ENCODE data around the gene EXOC3L4.
"Not testable (repeated sequence)": the region's sequence is repeated elsewhere in the genome, so short reads cannot be mapped to it uniquely, and the experiment has no call there.

EXOC3L4 gene

GRCh38 chr14:103105580-103106150, 11.1 kb downstream of the EXOC3L4 start:
- DNase-seq (ENCODE audit: low read depth), result no peak

GRCh38 chr14:103107455-103107854, 12.9 kb downstream of the EXOC3L4 start:
- DNase-seq (ENCODE audit: low read depth), result no peak

GRCh38 chr14:103107941-103108748, 13.6 kb downstream of the EXOC3L4 start:
- no peak for DNase-seq (ENCODE audit: low read depth)

- DNase-seq (ENCODE audit: low read depth), result no peak
These were observed 14.3 kb downstream of the EXOC3L4 start for GRCh38 chr14:103108749-103109207.

GRCh38 chr14:103109535-103110441, 15.3 kb downstream of the EXOC3L4 start:
- no peak for DNase-seq (ENCODE audit: low read depth)

- DNase-seq (ENCODE audit: low read depth), result no peak
These were observed 16.2 kb downstream of the EXOC3L4 start for GRCh38 chr14:103110681-103111231.

GRCh38 chr14:103111232-103111868, 16.8 kb downstream of the EXOC3L4 start:
- DNase-seq (ENCODE audit: low read depth), result no peak

- DNase-seq (ENCODE audit: low read depth), result no peak
These were observed 18.1 kb downstream of the EXOC3L4 start for GRCh38 chr14:103112400-103113243.

GRCh38 chr14:103113303-103113702, 18.8 kb downstream of the EXOC3L4 start:
- no peak for DNase-seq (ENCODE audit: low read depth)

- DNase-seq (ENCODE audit: low read depth), result no peak
These were observed 19.2 kb downstream of the EXOC3L4 start for GRCh38 chr14:103113774-103114173.

GRCh38 chr14:103115086-103115679, 20.7 kb downstream of the EXOC3L4 start:
- DNase-seq (ENCODE audit: low read depth), result not testable (repeated sequence)

- no peak for DNase-seq (ENCODE audit: low read depth)
These were observed 21.5 kb downstream of the EXOC3L4 start for GRCh38 chr14:103115845-103116572.

- no peak for DNase-seq (ENCODE audit: low read depth)
These were observed 22.1 kb downstream of the EXOC3L4 start for GRCh38 chr14:103116636-103117035.

GRCh38 chr14:103117499-103117898, 23.0 kb downstream of the EXOC3L4 start:
- not testable (repeated sequence) for DNase-seq (ENCODE audit: low read depth)

- DNase-seq (ENCODE audit: low read depth), result no peak
These were observed 23.6 kb downstream of the EXOC3L4 start for GRCh38 chr14:103118018-103118662.

GRCh38 chr14:103118663-103119404, 24.3 kb downstream of the EXOC3L4 start:
- no peak for DNase-seq (ENCODE audit: low read depth)

- not testable (repeated sequence) for DNase-seq (ENCODE audit: low read depth)
These were observed 25.0 kb downstream of the EXOC3L4 start for GRCh38 chr14:103119527-103119926.

- no peak for DNase-seq (ENCODE audit: low read depth)
These were observed 26.8 kb downstream of the EXOC3L4 start for GRCh38 chr14:103121121-103121845.
